HK-2 (cell line): Measurements from ENCODE around the gene PRORP.
"Not testable (repeated sequence)": the region's sequence is repeated elsewhere in the genome, so short reads cannot be mapped to it uniquely, and the experiment has no call there.

ENCODE experiments used
- DNase-seq: peaks from one replicate; pipeline ENCODE4 v3.0.0-alpha.2; 2018; ENCODE audit not compliant: unreplicated experiment

Gene PRORP

GRCh38 chr14:35138585-35138984 is 16.2 kb downstream of the PRORP start:
- no peak for DNase-seq

DNA sequence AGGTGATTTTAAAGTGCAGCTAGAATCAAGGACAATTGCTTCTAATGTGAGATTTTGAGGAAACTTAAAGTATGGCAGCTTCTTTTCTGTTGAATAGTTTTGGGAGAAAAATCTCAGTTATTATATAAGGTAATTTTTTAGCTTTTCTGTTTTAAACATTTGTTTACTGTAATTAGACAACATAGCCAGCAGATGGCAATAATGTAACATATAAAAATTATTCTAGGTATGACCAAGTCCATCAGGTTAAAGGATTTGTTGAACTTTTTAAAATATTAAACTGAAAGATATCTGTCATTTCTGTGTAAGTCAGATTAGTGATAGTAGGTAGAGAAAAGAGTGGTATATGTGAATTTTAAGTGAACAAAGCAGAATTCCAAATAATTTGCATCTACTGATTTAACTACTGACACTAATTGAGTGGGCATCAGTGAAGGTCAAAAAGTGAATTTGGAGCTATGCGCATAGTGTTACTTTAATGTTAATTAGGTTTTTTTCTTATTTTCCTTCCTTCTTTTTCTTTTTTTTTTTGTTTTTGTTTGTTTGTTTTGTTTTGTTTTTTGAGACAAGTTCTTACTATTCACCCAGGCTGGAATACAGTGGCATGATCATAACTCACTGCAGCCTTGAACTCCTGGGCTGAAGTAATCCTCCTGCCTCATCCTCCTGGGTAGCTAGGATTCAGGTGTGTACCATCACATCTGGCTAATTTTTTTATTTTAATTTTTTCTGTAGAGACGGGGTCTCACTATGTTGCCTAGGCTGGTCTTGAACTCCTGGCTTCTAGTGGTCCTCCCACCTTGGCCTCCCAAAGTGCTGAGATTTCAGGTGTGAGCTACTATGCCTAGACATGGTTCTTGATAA is 18.6 kb downstream of the PRORP start:
- DNase-seq: no peak

DNA sequence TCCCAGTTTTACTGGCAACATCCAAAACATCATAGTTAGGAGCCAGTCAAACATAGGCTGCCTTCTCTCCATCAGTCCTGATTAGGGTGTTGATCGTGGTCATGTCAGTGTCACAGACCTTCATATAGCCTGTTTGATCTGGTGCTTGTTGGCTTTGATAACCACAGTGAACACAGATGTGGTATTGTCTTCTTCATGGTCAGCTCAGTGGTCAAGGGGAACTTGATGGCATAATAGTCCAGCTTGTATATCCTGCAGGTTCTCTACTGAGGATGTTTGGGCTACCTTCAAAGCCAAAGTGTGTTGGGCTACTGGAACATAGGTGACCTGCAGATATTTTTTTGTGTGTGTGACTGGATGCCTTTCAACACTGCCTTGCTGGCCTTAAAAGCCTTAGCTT is 21.7 kb downstream of the PRORP start:
- DNase-seq: no peak

DNA sequence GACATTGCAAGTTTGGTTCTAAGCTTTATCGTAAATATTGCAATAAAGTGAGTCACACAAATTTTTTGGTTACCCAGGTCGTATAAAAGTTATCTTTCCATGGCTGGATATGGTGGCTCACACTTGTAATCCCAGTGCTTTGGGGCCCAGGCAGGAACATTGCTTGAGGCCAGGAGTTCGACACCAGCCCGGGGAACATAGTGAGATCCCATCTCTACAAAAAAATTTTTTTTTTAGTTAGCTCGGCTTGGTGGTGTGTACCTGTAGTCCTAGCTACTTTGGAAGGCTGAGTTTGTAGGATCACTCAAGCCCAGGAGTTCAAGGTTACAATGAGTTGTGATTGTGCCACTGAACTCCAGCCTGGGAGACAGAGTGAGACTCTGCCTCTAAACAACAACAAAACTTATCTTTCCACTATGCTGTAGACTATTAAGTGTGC is 24.4 kb downstream of the PRORP start:
- no peak for DNase-seq

DNA sequence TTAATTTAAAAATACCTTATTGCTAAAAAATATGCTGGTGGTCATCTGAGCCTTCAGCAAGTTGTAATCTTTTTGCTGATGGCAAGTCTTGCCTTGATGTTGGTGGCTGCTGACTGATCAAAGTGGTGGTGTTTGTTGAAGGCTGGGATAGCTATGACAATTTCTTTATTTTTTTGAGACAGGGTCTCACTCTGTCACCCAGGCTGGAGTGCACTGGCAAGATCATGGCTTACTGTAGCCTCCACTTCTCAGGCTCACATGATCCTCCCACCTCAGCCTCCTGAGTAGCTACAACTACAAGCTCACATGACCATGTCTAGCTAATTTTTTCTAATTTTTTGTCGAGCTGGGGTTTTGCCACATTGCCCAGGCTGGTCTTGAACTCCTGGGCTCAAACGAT is 24.8 kb downstream of the PRORP start:
- DNase-seq: no peak

GRCh38 chr14:35147711-35148110 is 25.4 kb downstream of the PRORP start:
- DNase-seq: no peak

DNA sequence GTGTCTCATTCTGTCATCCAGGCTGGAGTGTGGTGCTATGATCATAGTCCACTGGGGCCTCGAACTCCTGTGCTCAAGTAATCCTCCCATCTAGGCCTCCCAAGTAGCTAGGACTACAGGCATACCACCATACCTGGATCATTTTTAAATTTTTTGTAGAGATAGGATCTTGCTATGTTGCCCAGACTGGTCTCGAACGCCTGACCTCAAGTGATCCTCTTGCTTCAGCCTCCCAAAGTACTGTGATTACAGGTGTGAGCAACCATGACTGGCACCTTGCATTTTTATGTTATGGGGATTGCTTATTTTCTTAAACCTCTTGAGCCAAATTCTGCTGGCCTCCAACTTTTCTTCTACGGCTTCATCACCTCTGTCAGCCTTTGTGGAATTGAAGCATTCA is 26.9 kb downstream of the PRORP start:
- no peak for DNase-seq

DNA sequence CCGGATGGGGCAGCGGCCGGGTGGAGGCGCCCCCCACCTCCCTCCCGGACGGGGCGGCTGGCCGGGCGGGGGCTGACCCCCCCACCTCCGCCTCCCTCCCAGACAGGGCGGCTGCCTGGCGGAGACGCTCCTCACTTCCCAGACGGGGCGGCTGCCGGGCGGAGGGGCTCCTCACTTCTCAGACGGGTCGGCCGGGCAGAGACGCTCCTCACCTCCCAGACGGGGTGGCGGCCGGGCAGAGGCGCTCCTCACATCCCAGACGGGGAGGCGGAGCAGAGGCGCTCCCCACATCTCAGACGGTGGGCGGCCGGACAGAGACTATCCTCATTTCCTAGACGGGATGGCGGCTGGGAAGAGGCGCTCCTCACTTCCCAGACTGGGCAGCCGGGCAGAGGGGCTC is 30.2 kb downstream of the PRORP start:
- DNase-seq: not testable (repeated sequence)

- no peak for DNase-seq
These were observed 31.7 kb downstream of the PRORP start for GRCh38 chr14:35154016-35154415.

DNA sequence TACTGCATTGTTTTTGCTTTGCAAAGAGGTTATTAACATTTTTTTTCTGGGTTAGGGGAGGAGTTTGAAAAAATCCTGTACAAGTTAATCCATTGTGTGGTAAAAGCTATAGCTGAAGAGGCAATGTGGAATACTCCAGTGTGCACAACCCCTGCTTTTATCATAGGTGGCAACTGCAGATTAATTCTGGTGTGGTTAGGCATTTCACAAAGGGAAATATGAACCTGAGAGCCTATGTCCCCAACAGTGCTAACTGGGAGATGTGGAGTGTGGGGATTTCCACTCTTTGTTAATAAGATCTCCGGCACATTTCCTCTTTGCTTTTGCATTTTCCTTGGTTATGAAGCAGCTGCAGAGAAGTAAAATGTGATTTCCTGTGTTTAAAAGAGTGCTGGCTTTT is 33.6 kb downstream of the PRORP start:
- DNase-seq: no peak

- DNase-seq: no peak
These were observed 36.1 kb downstream of the PRORP start for GRCh38 chr14:35158491-35158890.

DNA sequence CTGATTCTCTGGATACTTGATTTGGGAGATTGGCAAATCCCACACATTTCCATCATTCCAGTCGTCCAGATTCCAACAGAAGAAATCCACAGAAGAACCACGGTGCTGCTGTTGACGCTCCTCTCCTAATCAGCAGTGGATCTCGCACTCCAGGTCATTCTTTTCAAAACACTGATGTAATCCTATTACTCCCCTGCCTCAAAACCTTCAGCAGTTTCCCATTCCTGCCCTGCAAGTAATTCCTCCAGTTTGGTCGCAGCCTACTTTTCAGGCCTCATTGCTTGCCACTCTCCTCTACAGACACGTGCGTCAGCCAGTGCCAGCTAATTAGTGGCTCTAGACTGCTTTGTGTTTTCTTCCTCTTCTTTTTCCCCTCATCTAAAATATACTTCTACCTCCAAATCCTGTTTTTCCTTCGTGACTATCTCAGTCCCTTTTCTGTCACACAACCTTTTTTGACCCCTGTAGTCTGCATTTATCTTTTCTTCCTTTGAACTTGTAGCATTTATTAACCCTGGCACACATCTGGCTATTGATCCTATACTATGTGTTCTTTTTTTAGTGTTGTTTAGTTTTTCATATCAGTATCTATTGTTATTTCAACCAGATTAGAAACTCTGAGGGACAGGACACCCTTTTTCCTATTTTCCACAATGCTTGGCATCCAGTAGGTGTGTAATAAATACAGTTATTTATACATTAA is 36.8 kb downstream of the PRORP start:
- DNase-seq: peak; percentile 10

DNA sequence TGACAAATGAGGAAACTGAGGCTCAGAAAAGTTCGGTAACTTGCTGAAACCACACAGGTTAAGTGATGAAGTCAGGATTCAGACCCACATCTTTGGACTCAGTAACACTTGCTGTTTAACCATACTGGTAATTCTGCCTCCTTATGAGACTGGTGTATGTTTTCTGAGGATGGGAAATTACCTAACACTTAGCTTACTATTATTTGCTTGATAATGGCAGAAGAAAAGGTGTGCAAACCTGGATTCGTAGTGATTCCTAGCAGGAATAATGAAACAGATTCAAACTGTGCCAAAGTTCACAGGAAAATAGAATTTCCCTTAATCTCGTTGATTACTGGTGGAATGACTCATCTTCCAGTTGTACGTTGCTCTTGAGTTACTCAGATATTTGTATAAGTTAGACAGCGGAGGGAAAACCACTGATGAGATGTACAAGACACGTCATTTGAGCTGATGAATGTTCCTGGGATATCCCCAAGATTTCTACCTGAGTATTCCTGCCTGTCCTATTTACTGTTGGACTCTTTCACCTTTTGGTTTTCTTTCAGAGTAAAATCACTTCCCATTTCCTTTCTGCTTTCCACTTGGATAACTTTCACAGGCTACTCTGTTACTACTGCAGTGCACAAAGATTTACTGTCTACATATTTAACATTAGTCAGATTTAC is 37.5 kb downstream of the PRORP start:
- DNase-seq: no peak

- DNase-seq: peak; percentile 10
These were observed 38.9 kb downstream of the PRORP start for GRCh38 chr14:35161231-35161630.

DNA sequence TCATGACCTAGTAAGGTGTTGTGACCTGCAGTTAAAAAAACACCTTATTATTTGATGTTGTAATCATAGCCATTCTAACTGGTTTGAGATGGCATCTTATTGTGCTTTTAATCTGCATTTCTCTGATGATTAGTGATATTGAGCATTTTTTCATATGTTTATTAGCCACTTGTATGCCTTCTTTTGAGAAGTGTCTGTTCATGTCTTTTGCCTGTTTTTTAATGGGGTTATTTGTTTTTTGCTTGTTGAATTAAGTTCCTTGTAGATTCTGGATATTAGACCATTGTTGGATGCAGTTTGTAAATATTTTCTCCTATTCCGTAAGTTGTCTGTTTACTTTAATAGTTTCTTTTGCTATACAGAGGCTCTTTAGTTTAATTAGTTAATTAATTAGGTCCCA is 41.0 kb downstream of the PRORP start:
- DNase-seq: no peak

GRCh38 chr14:35164849-35165248 is 42.5 kb downstream of the PRORP start:
- no peak for DNase-seq

DNA sequence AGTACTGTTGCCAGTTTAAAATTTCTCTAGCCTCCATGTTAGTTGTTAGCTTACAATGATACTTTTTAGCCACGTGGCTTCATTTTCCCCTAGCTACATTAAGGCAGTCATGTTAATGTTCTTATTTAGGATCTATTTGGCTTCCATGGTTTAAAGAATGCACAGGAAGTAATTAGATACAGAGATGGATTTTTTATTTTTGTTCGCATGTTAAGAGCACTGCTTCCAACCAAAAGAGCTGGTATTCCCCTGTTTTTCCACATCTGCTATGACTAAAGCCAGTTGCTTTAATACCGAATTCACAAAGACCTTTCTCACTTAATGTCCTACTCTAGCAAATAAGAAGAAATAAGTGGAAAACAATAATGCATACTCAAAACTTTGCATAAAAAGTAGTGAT is 45.1 kb downstream of the PRORP start:
- no peak for DNase-seq
